Activated CD4-positive, alpha-beta memory T cell treated with anti-CD3 and anti-CD28 coated beads for 36 hours (primary cell): ENCODE measurements around the gene SNX1. TPM values are rescaled to one million over a fixed set of nuclear protein-coding genes. Genes with fewer than 3 reads are reported as not detected.

Experiments used
- CTCF ChIA-PET: fragments of 350-600 bp; sonication (Branson Sonifier 250); formaldehyde crosslinking; loops from one replicate; lab custom pipeline; 2021; ENCODE audit warnings: antibody characterized with exemption, inconsistent platforms; lab: Charles Lee
- POLR2A ChIA-PET: fragments of 350-600 bp; sonication (Branson Sonifier 250); formaldehyde crosslinking; loops from one replicate; lab custom pipeline; 2021; ENCODE audit warnings: antibody characterized with exemption; lab: Charles Lee
- DNase-seq: peaks from one replicate; pipeline ENCODE4 v3.0.0-alpha.2; 2020
- H3K27ac Mint-ChIP-seq: one replicate; pipeline ENCODE4 v1.8.0; 2021; ENCODE audit warnings: mixed read lengths
- H3K27me3 Mint-ChIP-seq: one replicate; pipeline ENCODE4 v1.8.0; 2021; ENCODE audit warnings: mixed read lengths
- H3K36me3 Mint-ChIP-seq: one replicate; pipeline ENCODE4 v1.8.0; 2021; ENCODE audit warnings: mixed read lengths
- H3K4me1 Mint-ChIP-seq: one replicate; pipeline ENCODE4 v1.8.0; 2021; ENCODE audit warnings: low read depth, mixed read lengths
- H3K4me3 Mint-ChIP-seq: one replicate; pipeline ENCODE4 v1.8.0; 2021; ENCODE audit warnings: mild to moderate bottlenecking, mixed read lengths
- H3K9me3 Mint-ChIP-seq: one replicate; pipeline ENCODE4 v1.8.0; 2021; ENCODE audit warnings: mixed read lengths
- intact Hi-C: fragments of 100-400 bp; cut with micrococcal nuclease; formaldehyde crosslinking; loops from one replicate; pipeline ENCODE4 v1.15.1; 2023
- total RNA-seq, 2 experiments: library from RNA; stranded (reverse); gene quantifications; one replicate each; pipeline ENCODE4 v1.2.3, GENCODE V29; 2021

Gene SNX1
- total RNA-seq, 2 experiments from 2014 or later = 99.3 to 102 TPM

- H3K4me1 Mint-ChIP-seq = no peaks in the 10 kb centered on the region
- CTCF ChIA-PET = interaction anchor here (0.6 to 0.7 kb wide), 2 partner anchors 16 to 31 kb away, joined by 3 to 5 read pairs; no protein-coding TSS in a partner anchor
- no peaks in the 10 kb centered on the region for H3K9me3 Mint-ChIP-seq
- POLR2A ChIA-PET = no interaction called here
- no peak overlapping the region for H3K4me3 Mint-ChIP-seq
- intact Hi-C loops = no loop called here
- peaks cover 40% of the 10 kb centered on the region for H3K36me3 Mint-ChIP-seq
- no peaks in the 10 kb centered on the region for H3K27me3 Mint-ChIP-seq
- no peak for DNase-seq
- H3K27ac Mint-ChIP-seq = no peak overlapping the region
Observed at GRCh38 chr15:64121614-64122013, 25.8 kb downstream of the SNX1 start.

- intact Hi-C loops = no loop called here
- peaks cover 41% of the 10 kb centered on the region for H3K36me3 Mint-ChIP-seq
- no peak overlapping the region for H3K27ac Mint-ChIP-seq
- no peak for DNase-seq
- CTCF ChIA-PET = no interaction called here
- POLR2A ChIA-PET = no interaction called here
- H3K4me3 Mint-ChIP-seq = no peak overlapping the region
- no peaks in the 10 kb centered on the region for H3K27me3 Mint-ChIP-seq
- no peaks in the 10 kb centered on the region for H3K4me1 Mint-ChIP-seq
- no peaks in the 10 kb centered on the region for H3K9me3 Mint-ChIP-seq
Observed at GRCh38 chr15:64122444-64122843, 26.7 kb downstream of the SNX1 start.

GRCh38 chr15:64122936-64123351, 27.2 kb downstream of the SNX1 start:
- Mint-ChIP-seq H3K27me3 (no peaks in the 10 kb centered on the region), H3K36me3 (peaks cover 43% of the 10 kb centered on the region), H3K4me1 (no peaks in the 10 kb centered on the region), H3K27ac (no peak overlapping the region), H3K4me3 (no peak overlapping the region), H3K9me3 (no peaks in the 10 kb centered on the region)
- CTCF ChIA-PET = no interaction called here
- DNase-seq = no peak
- intact Hi-C loops = no loop called here
- POLR2A ChIA-PET = no interaction called here

GRCh38 chr15:64125978-64126377, 30.2 kb downstream of the SNX1 start:
- Mint-ChIP-seq H3K27ac (no peak overlapping the region), H3K9me3 (no peaks in the 10 kb centered on the region), H3K36me3 (peaks cover 36% of the 10 kb centered on the region), H3K27me3 (no peaks in the 10 kb centered on the region), H3K4me1 (no peaks in the 10 kb centered on the region), H3K4me3 (no peak overlapping the region)
- intact Hi-C loops = no loop called here
- ChIA-PET CTCF (interaction anchor here (1.2 to 1.5 kb wide), 2 partner anchors 23 to 27 kb away, joined by 3 to 6 read pairs; no protein-coding TSS in a partner anchor), POLR2A (no interaction called here)
- no peak for DNase-seq

- Mint-ChIP-seq H3K27me3 (no peaks in the 10 kb centered on the region), H3K4me3 (no peak overlapping the region), H3K27ac (no peak overlapping the region), H3K4me1 (no peaks in the 10 kb centered on the region), H3K36me3 (peaks cover 42% of the 10 kb centered on the region), H3K9me3 (no peaks in the 10 kb centered on the region)
- intact Hi-C loops = no loop called here
- CTCF ChIA-PET = no interaction called here
- POLR2A ChIA-PET = no interaction called here
- no peak for DNase-seq
Observed at GRCh38 chr15:64127521-64128270, 31.9 kb downstream of the SNX1 start.

- H3K36me3 Mint-ChIP-seq = peaks cover 41% of the 10 kb centered on the region
- CTCF ChIA-PET = interaction anchor here (0.5 to 3.6 kb wide), 2 partner anchors 23 to 773 kb away, joined by 3 to 16 read pairs; no protein-coding TSS in a partner anchor
- H3K4me3 Mint-ChIP-seq = no peak overlapping the region
- no peaks in the 10 kb centered on the region for H3K9me3 Mint-ChIP-seq
- no peak for DNase-seq
- intact Hi-C loops = no loop called here
- H3K27me3 Mint-ChIP-seq = no peaks in the 10 kb centered on the region
- H3K27ac Mint-ChIP-seq = no peak overlapping the region
- POLR2A ChIA-PET = no interaction called here
- H3K4me1 Mint-ChIP-seq = no peaks in the 10 kb centered on the region
Observed at GRCh38 chr15:64130159-64130558, 34.4 kb downstream of the SNX1 start.

- Mint-ChIP-seq H3K4me1 (no peaks in the 10 kb centered on the region), H3K4me3 (no peak overlapping the region), H3K9me3 (no peaks in the 10 kb centered on the region), H3K27ac (no peak overlapping the region), H3K36me3 (peaks cover 38% of the 10 kb centered on the region), H3K27me3 (no peaks in the 10 kb centered on the region)
- DNase-seq = no peak
- POLR2A ChIA-PET = no interaction called here
- CTCF ChIA-PET = interaction anchor here (1.3 to 3.6 kb wide), 2 partner anchors 18 to 22 kb away, joined by 7 to 16 read pairs; no protein-coding TSS in a partner anchor
- intact Hi-C loops = no loop called here
Observed at GRCh38 chr15:64131547-64131946, 35.8 kb downstream of the SNX1 start.

- intact Hi-C loops = no loop called here
- Mint-ChIP-seq H3K4me1 (no peaks in the 10 kb centered on the region), H3K9me3 (no peaks in the 10 kb centered on the region), H3K27ac (no peak overlapping the region), H3K27me3 (no peaks in the 10 kb centered on the region), H3K36me3 (peaks cover 41% of the 10 kb centered on the region), H3K4me3 (no peak overlapping the region)
- no peak for DNase-seq
- CTCF ChIA-PET = interaction anchor here (3.6 kb wide), 1 partner anchor 21 kb away, joined by 16 read pairs; no protein-coding TSS in a partner anchor
- POLR2A ChIA-PET = no interaction called here
Observed at GRCh38 chr15:64132217-64132616, 36.4 kb downstream of the SNX1 start.

- Mint-ChIP-seq H3K27ac (no peak overlapping the region), H3K36me3 (peaks cover 36% of the 10 kb centered on the region), H3K9me3 (no peaks in the 10 kb centered on the region), H3K4me1 (no peaks in the 10 kb centered on the region), H3K27me3 (no peaks in the 10 kb centered on the region), H3K4me3 (no peak overlapping the region)
- ChIA-PET POLR2A (no interaction called here), CTCF (no interaction called here)
- DNase-seq = no peak
- intact Hi-C loops = no loop called here
Observed at GRCh38 chr15:64133623-64134344, 38.0 kb downstream of the SNX1 start.

GRCh38 chr15:64134345-64134829, 38.6 kb downstream of the SNX1 start:
- Mint-ChIP-seq H3K27me3 (no peaks in the 10 kb centered on the region), H3K9me3 (no peaks in the 10 kb centered on the region), H3K4me3 (no peak overlapping the region), H3K36me3 (peaks cover 36% of the 10 kb centered on the region), H3K27ac (no peak overlapping the region), H3K4me1 (no peaks in the 10 kb centered on the region)
- ChIA-PET POLR2A (no interaction called here), CTCF (no interaction called here)
- no peak for DNase-seq
- intact Hi-C loops = no loop called here

GRCh38 chr15:64136347-64136746, 40.6 kb downstream of the SNX1 start:
- intact Hi-C loops = no loop called here
- Mint-ChIP-seq H3K4me3 (no peak overlapping the region), H3K27me3 (no peaks in the 10 kb centered on the region), H3K36me3 (peaks cover 30% of the 10 kb centered on the region), H3K4me1 (no peaks in the 10 kb centered on the region), H3K9me3 (no peaks in the 10 kb centered on the region), H3K27ac (no peak overlapping the region)
- ChIA-PET CTCF (no interaction called here), POLR2A (no interaction called here)
- DNase-seq = no peak

- no peaks in the 10 kb centered on the region for H3K27me3 Mint-ChIP-seq
- no peaks in the 10 kb centered on the region for H3K9me3 Mint-ChIP-seq
- intact Hi-C loops = no loop called here
- H3K27ac Mint-ChIP-seq = no peak overlapping the region
- POLR2A ChIA-PET = no interaction called here
- H3K4me3 Mint-ChIP-seq = no peak overlapping the region
- H3K36me3 Mint-ChIP-seq = peaks cover 21% of the 10 kb centered on the region
- H3K4me1 Mint-ChIP-seq = no peaks in the 10 kb centered on the region
- DNase-seq = no peak
- CTCF ChIA-PET = interaction anchor here (0.6 to 1.0 kb wide), 2 partner anchors 16 kb away, joined by 5 read pairs; no protein-coding TSS in a partner anchor
Observed at GRCh38 chr15:64137226-64137833, 41.5 kb downstream of the SNX1 start.
